GM23338 (cell line): Measurements from ENCODE around the gene CA6. TPM values are rescaled to one million over a fixed set of nuclear protein-coding genes. Genes with fewer than 3 reads are reported as not detected.

Experiments used
- ATAC-seq: fragments of 200-7000 bp; cut with Tn5 transposase; 3 replicates; pipeline ENCODE4 v1.9.1; 2020
- DNase-seq: peaks from one replicate; pipeline ENCODE4 v3.0.0-alpha.2; 2015; ENCODE audit warnings: low spot score
- H2AFZ ChIP-seq: fragments of 200-600 bp; sonication (generic); 2 replicates; pipeline ENCODE4 v1.8.0; 2016; ENCODE audit warnings: antibody characterized with exemption, mild to moderate bottlenecking, moderate library complexity
- H3F3A ChIP-seq: fragments of 200-600 bp; sonication (generic); replicated peaks from 2 replicates; pipeline ENCODE4 v1.8.0; 2017; ENCODE audit warnings: antibody characterized with exemption, mixed run types, low read depth
- H3K27ac ChIP-seq: fragments of 200-600 bp; sonication (generic); 2 replicates; pipeline ENCODE4 v1.6.1; 2016; ENCODE audit warnings: low read depth
- H3K27me3 ChIP-seq: fragments of 200-600 bp; sonication (generic); 2 replicates; pipeline ENCODE4 v1.8.0; 2016; ENCODE audit warnings: mild to moderate bottlenecking, mixed run types, moderate library complexity; ENCODE audit not compliant: insufficient read depth
- H3K36me3 ChIP-seq: fragments of 200-600 bp; sonication (generic); 2 replicates; pipeline ENCODE4 v1.8.0; 2016; ENCODE audit warnings: mild to moderate bottlenecking; ENCODE audit not compliant: insufficient read depth
- H3K4me1 ChIP-seq: fragments of 200-600 bp; sonication (generic); 2 replicates; pipeline ENCODE4 v1.8.0; 2016; ENCODE audit warnings: mild to moderate bottlenecking, moderate library complexity; ENCODE audit not compliant: insufficient read depth
- H3K4me2 ChIP-seq: fragments of 200-600 bp; sonication (generic); 2 replicates; pipeline ENCODE4 v1.7.1; 2017; ENCODE audit warnings: mixed run types
- H3K4me3 ChIP-seq: fragments of 200-600 bp; sonication (generic); 2 replicates; pipeline ENCODE4 v1.6.1; 2016; ENCODE audit warnings: mixed run types
- H3K79me2 ChIP-seq: fragments of 200-600 bp; sonication (generic); replicated peaks from 2 replicates; pipeline ENCODE4 v1.8.0; 2017; ENCODE audit warnings: mild to moderate bottlenecking; ENCODE audit not compliant: insufficient read depth
- H3K9me2 ChIP-seq: fragments of 200-600 bp; sonication (generic); 2 replicates; pipeline ENCODE4 v1.8.0; 2017; ENCODE audit not compliant: insufficient read depth
- H4K20me1 ChIP-seq: fragments of 200-600 bp; sonication (generic); replicated peaks from 2 replicates; pipeline ENCODE4 v1.8.0; 2017; ENCODE audit warnings: mild to moderate bottlenecking; ENCODE audit not compliant: insufficient read depth
- H3K27ac Mint-ChIP-seq: 2 replicates; pipeline ENCODE4 v1.8.0; 2020; ENCODE audit warnings: inconsistent platforms, mild to moderate bottlenecking, moderate library complexity, mixed read lengths
- H3K27me3 Mint-ChIP-seq: 3 replicates; pipeline ENCODE4 v1.8.0; 2022; ENCODE audit warnings: low read depth, mild to moderate bottlenecking, moderate library complexity, mixed read lengths, inconsistent platforms; ENCODE audit not compliant: insufficient read depth, poor library complexity
- H3K36me3 Mint-ChIP-seq: 3 replicates; pipeline ENCODE4 v1.8.0; 2021; ENCODE audit warnings: low read depth, mild to moderate bottlenecking, inconsistent platforms, moderate library complexity, mixed read lengths
- H3K4me1 Mint-ChIP-seq: 3 replicates; pipeline ENCODE4 v1.8.0; 2020; ENCODE audit warnings: mild to moderate bottlenecking, inconsistent platforms, mixed read lengths
- H3K4me3 Mint-ChIP-seq: 3 replicates; pipeline ENCODE4 v1.8.0; 2021; ENCODE audit warnings: moderate library complexity, mild to moderate bottlenecking, inconsistent platforms, mixed read lengths
- H3K9me3 Mint-ChIP-seq: 3 replicates; pipeline ENCODE4 v1.8.0; 2020; ENCODE audit warnings: moderate library complexity, mild to moderate bottlenecking, inconsistent platforms, mixed read lengths
- CREB1 ChIP-seq: fragments of 250-450 bp; sonication (Bioruptor Pico); IDR thresholded peaks from 2 replicates; pipeline ENCODE4 v1.5.0; 2020; ENCODE audit warnings: low read depth, mild to moderate bottlenecking, moderate library complexity
- CTCF ChIP-seq, 2 experiments: fragments of 200-600 bp in 1 of 2; sonication (generic) in 1 of 2; conservative IDR thresholded peaks; 2 replicates each; pipeline versions ENCODE4 v1.5.1 to v1.6.1; 2016 to 2017; ENCODE audit warnings: antibody characterized with exemption in 2 of 2, low read depth in 2 of 2, mild to moderate bottlenecking in 2 of 2, moderate library complexity in 1 of 2
- EZH2 ChIP-seq: fragments of 200-600 bp; sonication (generic); IDR thresholded peaks from one replicate; pipeline ENCODE4 v1.8.0; 2017; ENCODE audit warnings: antibody characterized with exemption, mild to moderate bottlenecking, low read depth; ENCODE audit not compliant: unreplicated experiment
- POLR2AphosphoS5 ChIP-seq: IDR thresholded peaks from 2 replicates; pipeline ENCODE4 v1.6.1; 2016; ENCODE audit warnings: antibody characterized with exemption, low read depth
- REST ChIP-seq: IDR thresholded peaks from one replicate; pipeline ENCODE4 v1.6.1; 2018; ENCODE audit warnings: antibody characterized with exemption; ENCODE audit not compliant: unreplicated experiment
- polyA plus RNA-seq: library from polyadenylated mRNA; unstranded; fragments of >200 nt; fragmentation: Nextera tagmentation; extraction: Ambion mirVana; gene quantifications from 2 replicates; pipeline ENCODE4 v1.2.1, GENCODE V29; 2016
- total RNA-seq: library from RNA; depleted of rRNA; stranded (reverse); fragments of >200 nt; shearing (Covaris generic); gene quantifications from 2 replicates; pipeline ENCODE4 v1.2.3, GENCODE V29; 2014

Gene CA6
- total and polyA plus RNA-seq, 2 experiments from 2014 or later: not detected

- no peak overlapping the region for H3K4me3 Mint-ChIP-seq
- TF ChIP-seq EZH2: no peak
- TF ChIP-seq CTCF (conservative IDR thresholded peaks at IDR 0.05; ENCODE audit: low read depth in 2 of 2): 0 out of 4 replicates have a peak, but pooled peaks of 1 of the 2 experiments have one; percentile 7
- TF ChIP-seq REST: no peak
- no peak for TF ChIP-seq POLR2AphosphoS5
- H3K36me3 ChIP-seq: no peaks in the 10 kb centered on the region
- no peaks in the 10 kb centered on the region for H3K27me3 ChIP-seq
- H3K36me3 Mint-ChIP-seq: no peaks in the 10 kb centered on the region
- H3F3A ChIP-seq: no peaks in the 10 kb centered on the region
- H3K79me2 ChIP-seq: no peaks in the 10 kb centered on the region
- H3K9me3 Mint-ChIP-seq: no peaks in the 10 kb centered on the region; the same call in 2 of the 3 replicates
- no peak overlapping the region for H3K4me3 ChIP-seq
- no peak overlapping the region for H3K27ac ChIP-seq
- H3K4me1 Mint-ChIP-seq: no peaks in the 10 kb centered on the region
- ATAC-seq (no peak), DNase-seq (no peak)
- H4K20me1 ChIP-seq: no peaks in the 10 kb centered on the region
- no peak overlapping the region for H3K4me2 ChIP-seq
- H3K4me1 ChIP-seq: no peaks in the 10 kb centered on the region
- peaks cover 2% of the 10 kb centered on the region for H3K27me3 Mint-ChIP-seq
- H3K27ac Mint-ChIP-seq: no peak overlapping the region
- no peaks in the 10 kb centered on the region for H3K9me2 ChIP-seq
- peak overlapping the region; percentile 59; the same call in 1 of the 2 replicates for H2AFZ ChIP-seq
Observed at GRCh38 chr1:8970870-8971337, 25.2 kb downstream of the CA6 start.

- no peak overlapping the region for H3K4me3 ChIP-seq
- no peaks in the 10 kb centered on the region for H3K27me3 ChIP-seq
- no peaks in the 10 kb centered on the region for H3K36me3 ChIP-seq
- Mint-ChIP-seq H3K4me1 (no peaks in the 10 kb centered on the region; the same call in 1 of the 3 replicates), H3K9me3 (no peaks in the 10 kb centered on the region), H3K4me3 (no peak overlapping the region), H3K27me3 (peaks cover 3% of the 10 kb centered on the region), H3K36me3 (no peaks in the 10 kb centered on the region), H3K27ac (no peak overlapping the region)
- H4K20me1 ChIP-seq: no peaks in the 10 kb centered on the region
- DNase-seq (no peak), ATAC-seq (no peak)
- no peaks in the 10 kb centered on the region for H3K79me2 ChIP-seq
- H3F3A ChIP-seq: no peaks in the 10 kb centered on the region
- no peaks in the 10 kb centered on the region for H3K9me2 ChIP-seq
- no peak overlapping the region for H2AFZ ChIP-seq
- H3K27ac ChIP-seq: no peak overlapping the region
- no peak overlapping the region for H3K4me2 ChIP-seq
- H3K4me1 ChIP-seq: no peaks in the 10 kb centered on the region
- TF ChIP-seq REST: no peak
- no peak for TF ChIP-seq CREB1
Observed at GRCh38 chr1:8974551-8974950, 28.9 kb downstream of the CA6 start.
